ENCODE data around the gene SLC26A11.

Gene SLC26A11

GRCh38 chr17:80183581-80184422 lies 36.4 kb upstream of the SLC26A11 start:
- H3K27ac ChIP-seq (replicated peaks), result no peak overlapping the region
- TF ChIP-seq, protein P1, sequence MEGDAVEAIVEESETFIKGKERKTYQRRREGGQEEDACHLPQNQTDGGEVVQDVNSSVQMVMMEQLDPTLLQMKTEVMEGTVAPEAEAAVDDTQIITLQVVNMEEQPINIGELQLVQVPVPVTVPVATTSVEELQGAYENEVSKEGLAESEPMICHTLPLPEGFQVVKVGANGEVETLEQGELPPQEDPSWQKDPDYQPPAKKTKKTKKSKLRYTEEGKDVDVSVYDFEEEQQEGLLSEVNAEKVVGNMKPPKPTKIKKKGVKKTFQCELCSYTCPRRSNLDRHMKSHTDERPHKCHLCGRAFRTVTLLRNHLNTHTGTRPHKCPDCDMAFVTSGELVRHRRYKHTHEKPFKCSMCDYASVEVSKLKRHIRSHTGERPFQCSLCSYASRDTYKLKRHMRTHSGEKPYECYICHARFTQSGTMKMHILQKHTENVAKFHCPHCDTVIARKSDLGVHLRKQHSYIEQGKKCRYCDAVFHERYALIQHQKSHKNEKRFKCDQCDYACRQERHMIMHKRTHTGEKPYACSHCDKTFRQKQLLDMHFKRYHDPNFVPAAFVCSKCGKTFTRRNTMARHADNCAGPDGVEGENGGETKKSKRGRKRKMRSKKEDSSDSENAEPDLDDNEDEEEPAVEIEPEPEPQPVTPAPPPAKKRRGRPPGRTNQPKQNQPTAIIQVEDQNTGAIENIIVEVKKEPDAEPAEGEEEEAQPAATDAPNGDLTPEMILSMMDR (IDR thresholded peaks at IDR 0.05; ENCODE audit: insufficient read depth, low read length), result no peak
- TF ChIP-seq GABPA (IDR thresholded peaks at IDR 0.05; ENCODE audit: low read depth), result no peak
- TF ChIP-seq REST (IDR thresholded peaks at IDR 0.05; ENCODE audit: insufficient replicate concordance, low read depth), result no peak
- TF ChIP-seq SPI1 (IDR thresholded peaks at IDR 0.05; ENCODE audit: borderline replicate concordance, low read depth), result no peak
- TF ChIP-seq POLR2AphosphoS5 (IDR thresholded peaks at IDR 0.05; ENCODE audit: low read depth), result no peak
- no peak overlapping the region for H3K4me3 ChIP-seq (replicated peaks; ENCODE audit: insufficient read depth, low read length)
- no peak for DNase-seq (ENCODE audit: low read depth in 1 of 2, low spot score in 1 of 2)
- peaks cover 2% of the 10 kb centered on the region for H3K27me3 ChIP-seq (ENCODE audit: insufficient read depth, poor library complexity, severe bottlenecking)

GRCh38 chr17:80184423-80184714 lies 35.9 kb upstream of the SLC26A11 start:
- TF ChIP-seq REST (IDR thresholded peaks at IDR 0.05; ENCODE audit: insufficient replicate concordance, low read depth) (no peak), GABPA (IDR thresholded peaks at IDR 0.05; ENCODE audit: low read depth) (no peak), POLR2AphosphoS5 (IDR thresholded peaks at IDR 0.05; ENCODE audit: low read depth) (no peak)
- Histone ChIP-seq H3K27ac (replicated peaks) (no peak overlapping the region), H3K27me3 (ENCODE audit: insufficient read depth, poor library complexity, severe bottlenecking) (peaks cover 2% of the 10 kb centered on the region), H3K4me3 (replicated peaks; ENCODE audit: insufficient read depth, low read length) (no peak overlapping the region)
- no peak for DNase-seq (ENCODE audit: low read depth in 1 of 2, low spot score in 1 of 2)

- Histone ChIP-seq H3K27me3 (ENCODE audit: insufficient read depth, poor library complexity, severe bottlenecking) (no peaks in the 10 kb centered on the region), H3K4me3 (replicated peaks; ENCODE audit: insufficient read depth, low read length) (no peak overlapping the region), H3K27ac (replicated peaks) (no peak overlapping the region)
- no peak for DNase-seq (ENCODE audit: low read depth in 1 of 2, low spot score in 1 of 2)
- TF ChIP-seq, protein P1 (IDR thresholded peaks at IDR 0.05; ENCODE audit: insufficient read depth, low read length), result no peak
- TF ChIP-seq REST (IDR thresholded peaks at IDR 0.05; ENCODE audit: insufficient replicate concordance, low read depth), result no peak
- TF ChIP-seq SPI1 (IDR thresholded peaks at IDR 0.05; ENCODE audit: borderline replicate concordance, low read depth), result no peak
- TF ChIP-seq GABPA (IDR thresholded peaks at IDR 0.05; ENCODE audit: low read depth), result no peak
- no peak for TF ChIP-seq POLR2AphosphoS5 (IDR thresholded peaks at IDR 0.05; ENCODE audit: low read depth)
Observed at GRCh38 chr17:80185968-80186367, 34.3 kb upstream of the SLC26A11 start.
